NCI-H82 (cell line): ENCODE results near the gene COPRS.

Experiments
- DNase-seq: peaks from one replicate; lab custom pipeline; 2025; lab: John Stamatoyannopoulos, UW

The COPRS gene

GRCh38 chr17:31858642-31859486 lies at the start of gene COPRS:
Gene COPRS (minus strand): TSS chr17:31859244. CDS start chr17:31859199, 45 bp downstream.
- peak; percentile 90 for DNase-seq

- DNase-seq, result peak; percentile 84
These were observed 49.3 kb upstream of the COPRS start for GRCh38 chr17:31908386-31908785.

- peak; percentile 36 for DNase-seq
These were observed 48.4 kb upstream of the COPRS start for GRCh38 chr17:31907342-31907962.

GRCh38 chr17:31903401-31903800 lies 44.4 kb upstream of the COPRS start:
- no peak for DNase-seq

- DNase-seq, result no peak
These were observed 43.6 kb upstream of the COPRS start for GRCh38 chr17:31902693-31903092.

GRCh38 chr17:31900877-31901276 lies 41.8 kb upstream of the COPRS start:
- DNase-seq, result peak; percentile 50

- no peak for DNase-seq
These were observed 29.1 kb upstream of the COPRS start for GRCh38 chr17:31888124-31888523.

DNA sequence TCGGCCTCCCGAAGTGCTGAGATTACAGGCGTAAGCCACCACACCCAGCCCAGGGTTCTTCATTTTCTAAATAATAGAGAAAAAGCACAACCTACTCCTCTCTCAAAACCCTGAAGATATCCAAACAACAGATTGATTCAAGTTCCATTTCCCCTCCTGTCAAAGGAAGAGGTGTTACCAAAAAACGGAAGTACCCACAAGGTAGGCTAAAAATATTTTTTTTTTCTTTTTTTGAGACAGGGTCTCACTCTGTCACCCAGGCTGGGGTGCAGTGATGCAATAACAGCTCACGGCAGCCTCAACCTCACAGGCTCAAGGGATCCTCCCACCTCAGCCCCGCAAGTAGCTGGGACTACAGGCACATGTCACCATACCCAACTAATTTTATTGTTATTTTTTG lies 23.5 kb upstream of the COPRS start:
- DNase-seq, result no peak

- DNase-seq, result no peak
These were observed 21.3 kb upstream of the COPRS start for GRCh38 chr17:31880311-31880710.

GRCh38 chr17:31878703-31879073 lies 19.6 kb upstream of the COPRS start:
- no peak for DNase-seq

DNA sequence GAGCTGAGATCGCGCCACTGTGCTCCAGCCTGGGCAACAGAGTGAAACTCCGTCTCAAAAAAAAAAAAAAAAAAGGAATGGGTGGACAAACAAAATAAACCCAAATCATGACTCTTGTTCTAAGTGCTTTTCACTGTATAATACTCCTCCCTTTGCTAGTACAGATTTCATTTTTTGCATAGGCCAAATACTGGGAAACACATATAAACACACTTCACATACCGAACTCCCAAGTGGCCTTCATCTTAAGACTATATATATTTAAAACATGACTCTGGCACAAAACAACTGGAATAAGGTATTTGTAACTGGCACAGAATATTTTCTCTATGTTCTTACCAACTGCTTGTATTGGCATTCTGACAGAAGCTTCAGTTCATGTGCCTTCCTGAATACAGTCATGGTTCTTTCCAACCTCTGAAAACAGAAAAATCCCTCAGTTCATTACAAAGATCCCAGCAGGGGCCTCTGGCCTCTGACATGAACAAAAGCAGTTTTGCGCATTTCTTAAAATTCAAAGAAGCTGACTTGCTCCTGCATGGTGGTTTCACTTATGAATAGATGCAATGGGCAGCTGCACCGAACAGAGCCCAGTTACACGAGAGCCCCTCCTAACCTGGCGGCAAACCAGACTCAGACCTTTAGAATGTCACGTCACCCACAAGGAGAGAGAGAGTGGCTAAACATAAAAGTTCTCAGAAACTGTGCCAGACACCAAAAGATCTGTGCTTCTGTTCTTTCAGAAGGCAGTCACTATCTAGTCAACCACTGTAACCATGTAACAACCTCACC lies 19.1 kb upstream of the COPRS start:
- no peak for DNase-seq

DNA sequence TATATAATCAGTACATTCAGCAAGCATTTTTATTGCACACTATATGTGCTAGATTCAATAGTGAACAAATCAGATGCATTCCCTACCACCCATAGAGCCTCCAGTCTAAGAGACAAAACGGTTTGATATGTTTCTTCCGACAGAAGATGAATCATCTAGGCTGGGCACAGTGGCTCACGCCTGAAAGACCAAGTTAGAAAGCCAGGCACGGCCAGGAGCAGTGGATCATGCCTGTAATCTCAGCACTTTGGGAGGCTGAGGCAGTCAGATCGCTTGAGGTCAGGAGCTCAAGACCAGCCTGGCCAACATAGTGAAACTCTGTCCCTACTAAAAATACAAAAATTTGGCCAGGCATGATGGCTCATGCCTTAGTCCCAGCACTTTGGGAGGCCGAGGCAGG lies 18.3 kb upstream of the COPRS start:
- DNase-seq, result no peak

- DNase-seq, result no peak
These were observed 16.0 kb upstream of the COPRS start for GRCh38 chr17:31875081-31875480.

DNA sequence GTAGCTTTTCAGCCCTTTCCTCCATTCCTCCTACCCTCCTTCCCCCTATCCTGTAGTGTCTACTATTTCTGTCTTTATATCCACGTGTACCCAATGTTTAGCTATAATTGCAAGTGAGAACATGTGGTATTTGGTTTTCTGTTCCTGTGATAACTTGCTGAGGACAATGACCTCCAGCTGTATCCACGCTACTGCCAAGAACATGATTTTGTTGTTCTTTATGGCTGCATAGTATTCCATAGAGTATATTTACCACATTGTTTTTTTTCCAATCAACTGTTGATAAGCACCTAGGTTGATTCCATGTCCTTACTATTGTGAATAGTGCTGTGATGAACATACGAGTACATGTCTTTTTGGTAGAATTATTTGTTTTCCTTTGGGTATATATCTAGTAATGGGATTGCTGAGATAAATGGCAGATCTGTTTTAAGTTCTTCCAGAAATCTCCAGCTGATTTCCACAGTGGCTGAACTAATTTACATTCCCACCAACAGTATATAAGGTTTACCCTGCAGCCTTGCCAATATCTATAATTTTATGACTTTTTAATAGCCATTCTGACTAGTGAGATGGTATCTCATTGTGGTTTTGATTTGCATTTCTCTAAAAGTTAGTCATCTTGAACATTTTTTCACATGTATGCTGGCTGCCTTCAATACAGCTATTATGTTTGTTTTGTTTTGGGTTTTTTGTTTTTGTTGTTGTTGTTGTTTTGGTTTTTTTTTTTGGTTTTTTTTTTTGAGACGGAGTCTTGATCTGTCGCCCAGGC lies 10.9 kb upstream of the COPRS start:
- no peak for DNase-seq

- no peak for DNase-seq
These were observed 10.0 kb upstream of the COPRS start for GRCh38 chr17:31869031-31869430.

DNA sequence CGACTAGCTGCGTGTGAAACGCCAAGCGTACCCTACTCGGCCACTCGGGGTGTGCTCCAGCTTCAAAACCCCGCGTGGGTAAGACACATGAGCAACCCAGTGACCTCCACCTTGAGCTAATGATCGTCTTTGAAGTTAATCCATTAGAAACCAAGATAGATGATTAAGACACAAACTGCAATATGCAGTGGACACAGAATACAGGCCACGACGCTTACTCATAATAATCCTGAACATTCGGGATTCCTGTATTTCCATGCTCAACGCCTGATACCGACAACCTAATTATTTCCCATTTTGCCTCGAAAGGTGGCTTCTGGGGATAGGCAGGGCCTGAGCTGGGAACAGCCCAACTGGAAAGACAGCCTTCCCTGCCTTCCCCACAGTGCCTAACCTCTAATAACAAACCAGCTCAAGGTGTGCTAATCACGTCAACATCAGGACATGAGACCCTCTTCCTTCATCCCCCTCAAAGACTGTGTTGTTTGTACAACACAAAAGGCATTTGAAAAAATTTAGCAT lies 504 bp upstream of the COPRS start:
- peak; percentile 58 for DNase-seq

DNA sequence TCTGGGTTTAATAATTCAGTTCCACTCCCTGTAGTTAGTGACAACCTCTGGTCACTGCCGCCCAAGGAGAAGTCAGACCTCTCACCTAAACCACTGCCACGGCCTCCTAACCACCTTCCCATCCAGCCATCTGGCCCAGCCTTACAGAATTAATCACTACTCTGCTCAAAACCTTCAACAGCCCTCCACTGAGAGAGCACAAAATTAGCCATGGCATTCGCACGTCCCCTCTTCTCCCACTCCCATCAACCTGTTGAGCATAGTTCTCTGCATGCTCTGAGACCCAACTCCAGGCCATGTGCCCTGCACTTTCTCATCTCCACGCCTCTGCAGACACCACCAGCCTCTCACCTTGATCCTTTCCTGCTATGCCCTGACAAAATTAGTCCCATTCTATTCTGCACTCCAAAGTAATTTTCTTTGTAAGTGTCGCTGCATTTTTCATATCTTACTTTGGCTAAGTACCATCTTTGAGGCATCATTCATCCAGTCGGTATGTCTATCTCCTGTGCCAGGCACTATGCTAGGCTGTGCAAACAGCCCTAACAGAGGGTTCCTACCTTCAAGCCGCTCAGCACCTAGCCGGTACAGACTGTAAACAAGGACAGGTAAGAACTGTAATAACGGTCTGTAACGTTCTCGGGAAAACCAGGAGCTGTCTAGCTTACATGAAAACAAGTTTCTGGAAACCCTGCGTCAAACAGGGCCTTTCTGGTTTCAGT lies 963 bp downstream of the COPRS start:
- peak; percentile 34 for DNase-seq

DNA sequence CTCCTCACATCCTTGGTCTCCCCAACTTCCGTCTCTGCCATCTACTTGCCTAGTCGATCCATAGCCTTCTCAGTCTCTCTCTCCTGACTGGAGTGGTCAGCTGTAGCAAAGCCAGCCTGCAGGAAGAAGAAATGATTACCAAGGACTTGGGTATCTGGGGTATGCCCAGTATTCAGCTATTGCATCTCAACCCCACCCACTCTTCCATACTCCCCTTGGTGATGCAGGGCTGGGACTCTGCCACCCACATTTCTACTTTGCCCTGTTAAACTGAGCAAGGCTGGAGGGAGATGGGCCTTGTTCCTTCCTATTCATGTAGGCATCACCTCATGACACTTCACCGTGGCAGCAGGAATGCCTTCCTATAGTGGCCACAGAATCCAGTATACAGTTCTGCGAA lies 2.3 kb downstream of the COPRS start:
- DNase-seq, result no peak

GRCh38 chr17:31854672-31855071 lies 4.4 kb downstream of the COPRS start:
- DNase-seq, result no peak

DNA sequence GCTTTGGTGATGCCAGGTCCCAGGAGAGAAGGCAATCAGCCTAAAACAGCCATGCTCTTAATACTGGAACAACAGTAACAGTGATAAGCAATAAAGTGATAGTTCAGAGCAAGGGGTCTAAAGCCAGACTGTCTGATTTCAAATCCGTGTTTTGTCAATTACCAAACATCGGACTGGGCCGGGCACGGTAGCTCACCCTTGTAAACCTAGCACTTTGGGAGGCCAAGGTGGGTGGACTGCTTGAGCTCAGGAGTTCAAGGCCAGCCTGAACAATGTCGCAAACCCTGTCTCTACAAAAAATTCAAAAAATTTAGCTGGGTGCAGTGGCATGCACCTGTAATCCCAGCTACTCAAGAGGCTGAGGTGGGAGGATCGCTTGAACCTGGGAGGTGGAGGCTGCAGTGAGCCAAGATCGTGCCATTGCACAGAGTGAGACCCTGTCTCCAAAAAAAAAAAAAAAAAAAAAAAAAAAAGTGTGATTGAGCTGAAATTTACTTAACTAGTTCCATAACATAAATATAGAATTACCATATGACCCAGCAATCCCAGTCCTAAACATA lies 5.1 kb downstream of the COPRS start:
- DNase-seq, result no peak

DNA sequence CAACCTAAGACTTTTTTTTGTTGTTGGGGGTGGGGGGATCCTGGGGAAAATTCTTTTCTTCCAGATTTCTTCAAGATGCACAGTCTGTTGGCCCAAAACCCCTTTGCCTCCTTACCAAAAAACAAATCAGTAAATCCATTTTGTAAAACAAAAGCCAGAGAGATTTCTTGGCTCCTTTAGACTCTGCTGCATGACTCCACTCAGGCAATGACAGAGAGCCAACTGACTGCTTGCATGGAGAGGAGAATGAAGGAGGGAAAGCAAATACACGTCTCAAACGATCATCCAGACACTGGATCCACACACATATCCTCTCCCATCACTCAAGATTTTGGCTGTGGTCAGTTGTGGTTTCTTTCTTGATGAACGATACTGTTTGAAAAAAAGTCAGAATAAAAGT lies 13.8 kb downstream of the COPRS start:
- no peak for DNase-seq
